HG03378 (cell line): ENCODE measurements around the gene CDC20B.
A peak's percentile ranks its signal among the peaks of the same experiment; 100 is the strongest.
"Not testable (repeated sequence)": the region's sequence is repeated elsewhere in the genome, so short reads cannot be mapped to it uniquely, and the experiment has no call there.

Experiments
- ATAC-seq: cut with Tn5 transposase; IDR thresholded peaks from one replicate; pipeline ENCODE4 v1.9.1; 2021; ENCODE audit warnings: mild to moderate bottlenecking, moderate library complexity; ENCODE audit not compliant: unreplicated experiment

The CDC20B gene

DNA sequence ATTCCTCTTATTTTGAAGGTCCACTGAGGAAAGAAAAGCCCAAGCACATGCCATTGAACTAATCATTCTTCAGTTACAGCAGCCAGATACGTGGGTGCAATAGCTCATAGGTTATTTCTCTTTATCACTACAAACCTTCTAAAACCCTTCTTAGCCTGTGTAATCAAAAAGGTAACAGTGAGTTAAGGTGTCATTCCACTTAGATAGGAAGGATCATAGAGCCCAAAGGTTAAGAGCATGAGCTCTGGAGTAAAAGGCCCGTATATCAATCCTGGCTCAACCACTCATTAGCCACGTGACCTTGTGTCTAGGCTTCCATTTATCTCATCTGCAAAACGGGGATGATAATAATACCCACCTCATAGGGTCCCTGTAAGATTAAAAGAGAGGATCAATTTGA is 10.3 kb downstream of the CDC20B start:
- no peak for ATAC-seq

DNA sequence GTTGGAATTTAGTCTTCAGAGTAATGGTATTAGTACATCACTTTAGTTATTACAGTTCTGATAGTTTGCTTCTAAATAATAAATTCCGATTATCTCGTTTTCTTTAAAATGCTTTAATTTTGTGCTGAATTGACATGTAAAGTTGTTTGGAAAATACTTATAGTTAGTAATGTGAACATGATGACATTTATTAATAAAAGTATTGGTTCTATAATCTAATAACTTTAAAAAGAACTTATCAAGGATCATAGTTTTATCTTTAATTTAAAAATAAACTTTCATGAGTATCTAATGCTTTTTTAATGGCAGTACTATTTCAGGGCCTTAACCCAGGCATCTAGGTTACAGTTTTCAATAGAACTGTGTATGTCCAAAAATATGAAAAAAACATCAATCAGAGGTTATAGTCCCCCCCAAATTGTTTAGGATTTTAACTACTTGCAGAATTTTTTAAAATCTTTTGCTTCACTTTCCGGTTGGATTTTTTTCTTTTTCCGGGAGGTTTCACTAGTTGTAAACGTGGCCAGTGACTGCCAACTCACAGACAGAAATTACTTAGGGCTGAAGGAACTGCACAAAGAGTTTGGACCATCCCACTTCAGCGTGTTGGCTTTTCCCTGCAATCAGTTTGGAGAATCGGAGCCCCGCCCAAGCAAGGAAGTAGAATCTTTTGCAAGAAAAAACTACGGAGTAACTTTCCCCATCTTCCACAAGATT is 12.3 kb downstream of the CDC20B start:
- ATAC-seq, result no peak

DNA sequence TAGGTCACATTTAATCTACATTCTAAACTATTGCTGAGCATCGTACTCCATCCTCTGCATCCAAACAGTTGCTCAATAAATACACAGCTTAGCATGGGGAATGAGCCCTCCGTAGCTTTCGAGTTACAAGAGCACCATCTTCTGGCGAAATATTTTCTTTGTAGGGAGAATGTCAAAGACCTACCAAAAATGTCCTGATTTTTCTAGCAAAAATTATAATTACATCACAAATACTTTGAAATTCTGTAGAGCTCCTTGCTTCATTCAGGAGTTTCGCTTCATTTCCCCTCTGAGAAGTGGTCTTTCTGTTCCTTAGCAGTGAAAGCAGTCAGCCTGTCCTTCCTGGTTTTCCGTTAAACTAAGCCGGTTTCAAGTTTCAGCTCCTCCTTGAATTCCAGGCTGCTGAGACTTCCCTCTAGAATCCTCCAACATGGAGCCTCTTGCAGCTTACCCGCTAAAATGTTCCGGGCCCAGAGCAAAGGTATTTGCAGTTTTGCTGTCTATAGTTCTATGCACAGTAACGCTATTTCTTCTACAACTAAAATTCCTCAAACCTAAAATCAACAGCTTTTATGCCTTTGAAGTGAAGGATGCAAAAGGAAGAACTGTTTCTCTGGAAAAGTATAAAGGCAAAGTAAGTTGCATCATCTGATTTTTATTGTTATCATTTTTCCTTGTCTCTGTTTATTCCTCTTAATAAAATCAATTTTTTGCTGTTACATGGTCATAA is 13.0 kb downstream of the CDC20B start, which contains the start of gene GPX8:
Gene GPX8, plus strand, starts transcription at position 409 of the 730 bp plus-strand sequence. Its CDS starts 22 bp downstream, at position 431.
- ATAC-seq, result no peak

DNA sequence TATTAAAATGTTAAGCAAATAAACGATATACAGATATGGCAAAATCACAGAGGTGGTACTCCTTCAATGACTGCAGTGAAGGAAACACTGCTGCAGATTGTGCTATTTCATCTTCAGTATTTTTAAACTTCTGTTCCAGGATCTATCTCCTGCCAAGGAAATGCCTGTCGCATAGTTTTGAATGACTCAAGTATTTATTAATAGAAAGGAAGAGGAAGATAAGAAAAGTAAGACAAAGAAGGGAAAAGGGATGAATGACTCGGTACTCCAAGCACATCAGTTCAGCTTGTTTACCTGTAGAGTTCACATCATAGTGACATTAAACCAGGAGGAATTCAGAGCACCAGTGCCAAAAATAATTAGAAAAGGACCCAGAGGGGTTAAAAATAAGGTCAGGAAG is 18.1 kb downstream of the CDC20B start:
- no peak for ATAC-seq

DNA sequence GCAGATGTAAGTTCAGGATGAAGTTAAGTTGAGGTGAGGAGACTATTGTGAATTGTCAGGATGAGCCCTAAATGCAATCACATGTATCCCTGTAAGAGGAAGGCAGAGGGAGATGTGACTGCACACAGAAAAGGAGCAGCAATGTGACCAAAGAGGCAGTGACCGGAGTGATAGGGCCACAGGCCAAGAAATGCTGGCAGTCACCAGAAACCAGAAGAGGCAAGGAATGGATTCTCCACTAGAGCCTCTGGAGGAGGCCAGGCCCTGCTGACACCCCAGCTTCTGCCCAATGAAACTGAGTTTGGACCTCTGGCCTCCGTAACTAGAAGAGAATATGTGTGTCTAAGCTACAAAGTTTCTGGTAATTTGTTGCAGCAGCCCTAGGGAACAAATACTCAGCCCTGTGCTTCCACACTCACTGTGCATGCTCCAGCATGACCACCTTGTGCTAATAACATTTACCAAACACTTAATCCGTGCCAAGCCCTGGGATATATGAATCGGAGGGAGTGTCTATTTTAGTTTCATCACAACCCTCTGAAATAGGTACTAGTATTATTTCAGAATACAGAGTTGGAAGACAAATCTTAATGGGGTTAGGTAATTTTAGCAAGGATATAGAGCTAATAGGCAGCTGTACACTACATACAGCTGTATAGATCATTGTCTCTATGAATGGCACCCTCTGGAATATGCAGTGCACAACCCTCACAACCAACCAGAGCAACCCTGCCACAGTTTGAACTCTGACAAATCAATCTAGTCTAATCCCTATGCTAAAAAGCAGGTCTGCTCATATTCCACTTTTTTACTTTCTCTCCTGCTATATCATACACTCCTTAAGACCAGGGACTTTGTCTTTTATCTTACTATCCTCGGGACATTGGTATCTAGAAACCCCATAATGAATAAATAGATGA is 20.8 kb downstream of the CDC20B start:
- ATAC-seq, result no peak

DNA sequence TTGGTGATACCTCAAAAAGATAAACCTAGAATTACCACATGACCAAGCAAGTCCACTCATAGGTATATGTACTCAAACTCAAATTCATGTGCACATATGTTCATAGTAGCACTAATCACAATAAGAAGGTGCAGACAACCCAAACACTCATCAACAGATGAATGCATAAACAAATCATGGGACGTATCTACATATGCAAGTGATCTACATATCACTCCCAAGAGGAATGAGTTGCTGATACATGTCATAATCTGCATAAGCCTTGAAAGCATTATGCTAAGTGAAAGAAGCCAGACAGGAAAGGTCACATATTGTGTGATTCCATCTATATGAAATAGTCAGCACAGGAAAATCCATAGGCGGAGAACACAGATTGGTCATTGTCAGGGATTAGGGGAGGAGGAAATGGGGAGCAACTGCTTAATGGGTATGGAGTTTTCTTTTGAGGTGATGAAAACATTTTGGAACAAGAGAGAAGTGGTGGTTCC is 23.6 kb downstream of the CDC20B start:
- ATAC-seq, result no peak

DNA sequence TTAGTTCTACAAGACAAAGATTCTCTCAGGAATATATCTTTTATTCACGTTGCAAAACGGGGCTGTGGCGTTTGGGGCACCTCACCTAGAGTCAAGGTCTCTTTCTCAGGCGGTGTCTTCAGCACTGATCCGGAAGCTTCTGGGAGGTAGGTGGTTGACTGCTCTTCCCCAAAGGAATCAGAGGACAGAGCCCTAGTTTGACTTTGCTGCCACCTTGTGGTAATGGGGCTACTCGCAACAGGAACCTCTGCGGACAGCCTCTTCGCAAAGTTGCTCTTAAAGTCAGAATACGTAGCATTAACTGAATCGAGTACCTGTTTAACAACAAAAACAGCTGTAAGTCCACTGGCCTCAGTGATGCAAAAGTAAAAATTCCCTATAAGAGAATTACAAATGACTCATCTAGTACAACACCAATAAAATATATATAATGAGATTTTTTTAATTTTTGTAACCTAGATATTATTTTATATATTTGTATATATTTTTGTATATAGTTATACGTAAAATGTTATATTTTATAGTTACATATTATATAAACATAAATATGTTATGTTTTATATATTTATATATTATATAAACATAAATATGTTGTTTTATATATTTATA is 26.3 kb downstream of the CDC20B start:
- ATAC-seq, result peak; percentile 87

DNA sequence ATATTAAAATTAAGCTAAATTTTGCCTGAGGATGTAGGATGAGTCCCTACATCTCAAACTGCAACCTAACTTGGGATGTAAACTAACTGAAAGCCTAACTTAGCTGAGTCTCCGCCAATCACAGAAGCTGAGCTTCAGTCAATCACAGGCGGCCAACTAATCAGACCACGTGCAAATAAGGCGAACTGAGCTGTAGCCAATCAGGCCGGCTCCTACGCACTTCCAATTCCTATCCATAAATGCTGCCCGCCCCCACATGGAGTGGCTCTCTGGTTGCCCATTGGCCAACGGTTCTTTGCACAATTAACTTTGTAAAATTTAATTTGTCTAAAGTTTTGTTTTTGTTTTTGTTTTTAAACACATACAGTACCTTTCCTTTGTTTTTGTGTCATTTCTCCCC is 26.9 kb downstream of the CDC20B start:
- ATAC-seq, result no peak

DNA sequence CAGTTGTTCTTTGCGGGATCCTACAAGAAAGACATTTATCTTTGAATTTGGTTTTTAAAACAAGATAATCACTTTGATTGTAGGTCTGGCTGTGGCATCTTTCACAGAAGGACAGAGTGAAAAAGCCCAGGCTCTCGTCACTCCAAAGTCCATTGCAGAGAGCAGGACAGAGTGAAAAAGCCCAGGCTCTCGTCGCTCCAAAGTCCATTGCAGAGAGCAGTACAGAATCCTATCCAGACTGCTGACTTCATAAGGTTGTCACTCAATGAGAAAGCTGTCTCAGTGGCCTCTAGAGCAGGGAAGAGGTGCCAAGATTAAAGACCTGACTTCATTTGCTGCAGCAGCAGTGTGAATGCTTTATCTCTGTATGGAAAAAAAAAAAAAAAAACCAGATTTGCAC is 29.4 kb downstream of the CDC20B start:
- no peak for ATAC-seq

DNA sequence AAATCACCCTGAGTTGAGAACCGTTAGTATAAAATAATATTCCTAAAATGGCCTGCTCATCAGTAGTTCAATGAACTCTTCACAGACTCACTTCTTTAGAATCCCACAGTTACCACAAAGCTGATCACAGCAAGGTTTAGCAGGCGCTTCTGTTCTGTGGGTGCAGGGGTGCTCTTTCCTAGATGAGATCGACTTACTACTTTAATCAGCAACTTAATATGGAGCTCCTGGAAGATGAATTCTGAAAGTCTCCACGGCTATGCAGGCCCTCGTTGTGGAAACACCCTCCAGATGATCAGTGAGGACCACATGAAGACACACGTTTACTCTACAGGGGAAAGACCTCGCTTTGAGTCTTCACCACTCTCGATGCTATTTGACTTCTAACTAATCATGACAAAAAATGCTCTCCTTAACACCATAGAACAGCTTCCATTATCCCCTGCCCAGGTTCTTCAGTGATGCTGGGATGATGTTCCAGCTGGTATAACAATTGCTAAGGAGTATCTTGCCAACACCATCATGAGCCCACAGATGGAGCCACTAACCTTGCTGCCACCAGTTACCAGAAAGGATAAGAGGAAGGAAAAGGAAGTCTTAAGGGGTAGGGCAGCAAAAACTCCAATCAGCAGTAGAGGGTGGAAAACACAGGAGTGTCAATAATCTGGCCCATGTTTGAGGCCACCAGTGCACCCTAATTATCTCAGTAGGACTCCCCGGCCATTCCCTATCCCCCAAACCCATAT is 30.9 kb downstream of the CDC20B start:
- no peak for ATAC-seq

DNA sequence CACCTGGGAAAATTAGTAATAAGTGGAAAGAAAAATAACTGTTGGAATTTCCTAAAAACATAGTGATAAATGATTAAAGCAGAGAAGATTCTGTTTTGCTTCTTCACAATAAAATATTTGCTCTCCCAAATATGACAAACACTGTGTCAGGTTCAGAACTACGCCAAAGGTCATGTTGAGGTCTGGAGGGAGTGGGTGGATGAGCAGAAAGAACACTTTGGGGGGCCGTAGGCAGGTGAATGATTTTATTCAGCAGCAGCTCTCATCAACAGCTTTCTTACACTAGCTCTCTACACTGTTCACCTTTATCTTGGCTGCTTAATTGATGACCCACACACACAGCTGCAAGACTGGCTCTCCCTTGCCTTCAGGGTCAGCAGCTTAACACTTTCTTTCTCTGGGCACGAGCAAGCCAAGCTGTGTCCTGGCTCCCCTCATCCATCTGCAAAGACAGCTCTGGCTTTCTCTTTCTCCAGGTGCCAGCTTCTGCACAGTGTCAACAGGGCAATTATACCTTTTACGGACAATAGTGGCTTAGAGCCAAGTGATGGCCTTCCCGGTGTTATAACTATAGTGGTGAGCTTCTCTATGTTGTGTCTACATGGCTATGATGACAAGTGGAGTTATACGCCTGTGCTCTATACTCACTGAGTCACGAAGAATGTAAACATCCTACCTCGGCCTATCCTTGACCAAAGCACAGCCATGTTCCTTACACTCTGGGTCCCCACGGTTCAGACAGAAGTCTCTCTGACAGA is 31.9 kb downstream of the CDC20B start:
- no peak for ATAC-seq

DNA sequence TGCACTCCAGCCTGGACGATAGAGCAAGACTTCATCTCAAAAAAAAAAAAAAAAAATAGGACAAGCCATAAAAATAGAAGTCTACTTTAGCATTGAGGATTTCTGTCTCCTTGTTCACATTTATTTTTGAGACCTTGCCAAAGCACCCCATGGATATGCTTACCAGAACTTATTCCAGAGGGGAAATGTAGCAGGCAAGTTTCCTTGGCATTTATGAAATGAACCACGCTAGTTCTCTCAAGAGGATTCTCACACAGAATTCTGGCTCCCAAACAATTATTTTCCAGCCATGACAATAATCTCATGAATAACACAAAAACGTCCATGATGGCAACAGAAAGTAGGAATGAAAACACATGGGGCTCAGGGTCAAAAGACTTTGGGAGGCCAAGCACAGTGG is 36.5 kb downstream of the CDC20B start:
- ATAC-seq, result no peak

DNA sequence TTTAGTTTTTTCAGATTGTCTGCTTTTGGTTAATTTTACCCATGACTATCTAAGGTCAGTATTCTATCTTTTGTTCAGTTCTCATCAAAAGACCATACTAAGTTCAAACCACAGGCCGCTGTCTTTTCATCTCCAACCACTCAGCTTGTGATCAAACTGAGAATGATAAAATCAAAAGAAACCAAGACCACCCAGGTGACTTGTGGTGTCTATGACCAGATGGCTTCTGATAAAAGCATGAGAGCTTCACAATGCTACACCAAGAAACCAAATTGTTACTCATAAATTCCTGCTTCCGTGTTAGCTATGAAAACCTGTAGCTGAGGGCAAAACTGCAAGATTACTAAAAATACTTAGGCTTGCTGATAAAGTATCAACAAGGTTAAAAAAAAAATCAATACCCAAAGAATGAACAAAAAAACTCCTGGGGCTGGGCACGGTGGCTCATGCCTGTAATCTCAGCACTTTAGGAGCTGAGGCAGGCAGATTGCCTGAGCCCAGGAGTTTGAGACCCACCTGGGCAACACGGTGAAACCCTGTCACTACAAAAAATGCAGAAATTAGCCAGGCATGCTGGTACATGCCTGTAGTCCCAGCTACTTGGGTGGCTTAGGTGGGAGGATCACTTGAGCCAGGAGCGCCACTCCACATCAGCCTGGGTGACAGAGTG is 38.8 kb downstream of the CDC20B start:
- ATAC-seq, result no peak

DNA sequence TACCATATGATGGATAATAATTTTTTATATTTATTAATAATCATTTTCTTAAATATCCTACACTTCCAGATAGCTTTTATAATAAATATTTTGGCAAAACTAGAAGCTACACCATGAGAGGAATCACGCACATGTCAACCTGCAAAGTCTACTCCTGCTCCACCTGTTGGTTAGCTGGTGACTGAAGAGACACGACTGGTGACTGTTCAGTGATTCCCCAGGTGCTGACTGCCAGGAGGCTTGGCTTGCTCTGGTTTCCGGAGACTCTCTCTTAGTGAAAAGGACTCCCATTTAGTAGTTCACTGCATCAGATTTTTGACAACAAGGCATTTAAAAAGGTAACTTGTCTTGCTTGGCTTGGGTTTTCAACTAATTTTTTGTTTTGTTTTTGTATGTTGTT is 49.6 kb downstream of the CDC20B start:
- ATAC-seq, result no peak

DNA sequence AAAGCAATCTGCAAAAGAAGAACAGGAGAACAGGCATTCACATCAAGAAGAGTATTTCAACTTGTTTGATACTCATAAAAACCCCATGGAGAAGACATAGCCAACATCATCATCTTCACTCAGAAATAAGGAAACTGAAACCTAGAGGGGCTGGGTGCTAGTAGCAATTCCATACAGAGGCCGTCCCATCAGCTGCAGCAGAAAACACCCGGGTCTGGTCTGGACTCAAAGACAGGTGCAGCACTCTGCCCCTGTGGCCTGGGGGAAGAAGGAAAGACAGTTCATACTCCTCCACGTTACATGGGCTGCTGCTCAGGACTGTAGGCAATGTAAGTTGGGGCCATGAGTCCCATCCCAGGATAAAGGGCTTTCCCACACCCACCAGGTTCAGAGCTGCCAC is 58.9 kb downstream of the CDC20B start:
- ATAC-seq, result no peak

DNA sequence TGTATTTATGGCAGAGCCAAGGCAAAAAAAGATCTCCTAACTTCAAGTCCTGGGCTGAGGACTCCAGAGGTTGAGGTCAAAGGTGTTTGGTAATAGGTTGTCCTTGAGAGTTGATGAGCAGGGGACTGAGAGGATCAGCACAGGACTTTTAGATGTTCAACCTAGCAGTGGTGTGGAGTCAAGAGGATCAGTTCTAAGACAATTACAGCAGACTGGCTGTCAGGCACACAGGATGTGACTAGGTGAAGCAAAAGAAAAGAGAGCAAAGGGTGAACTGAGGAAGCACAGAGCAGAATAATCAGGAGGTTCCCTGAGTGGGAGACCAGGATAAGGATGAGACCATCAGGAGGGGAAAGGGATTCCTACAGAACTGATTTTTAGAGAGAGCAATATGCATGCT is 59.6 kb downstream of the CDC20B start:
- ATAC-seq, result no peak

DNA sequence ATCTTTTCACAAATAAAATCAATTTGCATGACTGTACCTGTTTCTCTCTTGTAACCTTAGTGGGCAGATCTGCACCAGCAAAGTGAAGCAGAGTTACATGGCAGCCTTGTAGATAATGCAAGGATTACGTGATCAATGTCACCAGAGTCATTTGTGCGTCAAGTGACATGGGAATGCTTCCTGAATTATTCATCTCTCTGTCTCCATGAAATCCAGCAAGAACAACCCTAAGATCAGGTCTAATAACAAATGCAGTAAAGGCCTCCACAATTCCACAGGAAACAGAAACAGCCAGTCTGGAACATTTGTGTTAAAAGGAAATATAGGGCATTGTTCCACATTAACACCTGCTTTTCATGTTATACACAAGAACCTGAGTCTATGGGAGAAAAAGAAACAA is 62.8 kb downstream of the CDC20B start:
- ATAC-seq, result no peak

DNA sequence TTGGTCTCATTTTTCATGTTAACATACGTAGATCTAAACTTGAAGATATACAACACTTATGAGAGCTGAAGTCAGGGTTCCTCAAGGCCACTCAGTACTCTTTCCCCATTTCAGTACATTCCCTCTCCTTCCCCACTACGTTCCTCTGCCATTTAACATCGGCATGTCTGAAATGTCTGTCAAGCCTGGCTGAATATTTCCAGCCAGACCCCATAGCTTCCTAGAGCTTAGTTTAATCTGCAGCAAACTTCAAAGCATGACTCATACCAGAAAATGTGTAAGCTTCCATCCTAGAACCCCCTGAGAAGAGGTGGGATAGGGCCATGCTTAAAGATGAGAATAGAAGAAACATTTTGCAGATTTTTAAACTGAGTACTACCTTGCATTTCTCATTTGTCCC is 64.3 kb downstream of the CDC20B start:
- ATAC-seq, result no peak

DNA sequence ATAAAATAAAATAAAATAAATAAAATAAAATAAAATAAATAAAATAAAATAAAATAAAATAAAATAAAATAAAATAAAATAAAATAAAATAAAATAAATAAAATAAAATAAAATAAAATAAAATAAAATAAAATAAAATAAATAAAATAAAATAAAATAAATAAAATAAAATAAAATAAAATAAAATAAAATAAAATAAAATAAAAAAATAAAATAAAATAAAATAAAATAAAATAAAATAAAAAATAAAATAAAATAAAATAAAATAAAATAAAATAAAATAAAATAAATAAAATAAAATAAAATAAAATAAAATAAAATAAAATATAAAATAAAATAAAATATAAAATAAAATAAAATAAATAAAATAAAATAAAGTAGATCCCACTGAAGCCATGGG is 67.0 kb downstream of the CDC20B start:
- ATAC-seq, result not testable (repeated sequence)
